LNCAP (cell line): ENCODE results near the gene CUBN.

Experiments
- TF ChIP-seq, protein P1 (sequence below): fragments of 450-650 bp; IDR thresholded peaks from 2 replicates; pipeline ENCODE4 v1.5.1; 2017; ENCODE audit warnings: mild to moderate bottlenecking

The CUBN gene

DNA sequence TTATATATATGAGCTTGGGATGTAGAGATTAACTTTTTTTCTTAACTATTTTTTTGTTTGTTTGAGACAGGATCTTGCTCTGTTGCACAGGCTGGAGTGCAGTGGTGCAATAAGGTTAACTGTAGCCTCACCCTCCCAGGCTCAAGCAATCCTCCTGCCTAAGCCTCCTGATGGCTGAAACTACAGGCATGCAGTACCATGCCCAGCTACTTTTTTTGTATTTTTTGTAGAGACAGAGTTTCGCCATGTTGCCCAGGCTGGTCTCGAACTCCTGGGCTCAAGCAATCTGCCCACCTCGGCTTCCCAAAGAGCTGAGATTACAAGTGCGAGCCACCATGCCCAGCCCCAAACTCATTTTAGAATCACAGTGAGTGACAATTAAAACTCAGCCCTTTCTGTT is 105.2 kb downstream of the CUBN start:
- TF ChIP-seq, protein P1, sequence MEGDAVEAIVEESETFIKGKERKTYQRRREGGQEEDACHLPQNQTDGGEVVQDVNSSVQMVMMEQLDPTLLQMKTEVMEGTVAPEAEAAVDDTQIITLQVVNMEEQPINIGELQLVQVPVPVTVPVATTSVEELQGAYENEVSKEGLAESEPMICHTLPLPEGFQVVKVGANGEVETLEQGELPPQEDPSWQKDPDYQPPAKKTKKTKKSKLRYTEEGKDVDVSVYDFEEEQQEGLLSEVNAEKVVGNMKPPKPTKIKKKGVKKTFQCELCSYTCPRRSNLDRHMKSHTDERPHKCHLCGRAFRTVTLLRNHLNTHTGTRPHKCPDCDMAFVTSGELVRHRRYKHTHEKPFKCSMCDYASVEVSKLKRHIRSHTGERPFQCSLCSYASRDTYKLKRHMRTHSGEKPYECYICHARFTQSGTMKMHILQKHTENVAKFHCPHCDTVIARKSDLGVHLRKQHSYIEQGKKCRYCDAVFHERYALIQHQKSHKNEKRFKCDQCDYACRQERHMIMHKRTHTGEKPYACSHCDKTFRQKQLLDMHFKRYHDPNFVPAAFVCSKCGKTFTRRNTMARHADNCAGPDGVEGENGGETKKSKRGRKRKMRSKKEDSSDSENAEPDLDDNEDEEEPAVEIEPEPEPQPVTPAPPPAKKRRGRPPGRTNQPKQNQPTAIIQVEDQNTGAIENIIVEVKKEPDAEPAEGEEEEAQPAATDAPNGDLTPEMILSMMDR = no peak

GRCh38 chr10:17023386-17024298 is 106.0 kb downstream of the CUBN start:
- TF ChIP-seq, protein P1 = no peak

DNA sequence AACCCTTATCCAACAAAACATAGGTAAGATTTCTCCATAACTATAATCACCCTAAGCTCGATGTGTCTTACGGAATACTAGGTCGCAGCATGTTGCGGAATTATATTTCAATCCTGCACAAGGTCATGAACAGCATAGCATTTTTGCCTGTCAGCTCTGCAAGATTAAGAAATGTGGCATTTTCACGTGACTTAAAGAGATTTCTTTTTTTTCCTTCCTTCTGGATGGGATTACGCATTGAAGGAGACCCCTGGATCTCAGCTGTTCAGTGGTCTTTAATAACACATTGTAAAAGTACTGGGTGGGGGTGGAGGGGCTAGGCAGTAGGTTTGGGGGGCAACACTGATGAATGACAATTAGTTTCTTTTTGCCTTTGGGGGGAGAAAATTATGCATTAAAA is 106.7 kb downstream of the CUBN start:
- TF ChIP-seq, protein P1 = no peak

DNA sequence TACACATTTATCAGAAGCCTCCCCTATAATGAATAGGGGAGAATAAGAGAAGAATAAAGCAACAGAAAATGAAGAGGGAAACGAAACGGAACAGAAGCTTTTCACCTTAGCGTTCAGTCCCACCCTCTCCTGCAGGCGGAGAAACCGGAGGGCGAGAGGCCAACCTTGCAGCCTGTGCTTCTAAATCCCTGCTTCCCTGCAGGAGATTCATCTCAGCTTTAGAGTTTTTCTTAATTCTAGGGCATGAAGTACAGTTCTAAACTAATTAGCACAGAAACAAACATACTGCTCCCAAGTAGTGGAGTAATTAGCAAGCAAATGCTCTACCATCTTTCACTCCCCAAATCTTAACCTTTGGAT is 107.2 kb downstream of the CUBN start:
- TF ChIP-seq, protein P1 = no peak

DNA sequence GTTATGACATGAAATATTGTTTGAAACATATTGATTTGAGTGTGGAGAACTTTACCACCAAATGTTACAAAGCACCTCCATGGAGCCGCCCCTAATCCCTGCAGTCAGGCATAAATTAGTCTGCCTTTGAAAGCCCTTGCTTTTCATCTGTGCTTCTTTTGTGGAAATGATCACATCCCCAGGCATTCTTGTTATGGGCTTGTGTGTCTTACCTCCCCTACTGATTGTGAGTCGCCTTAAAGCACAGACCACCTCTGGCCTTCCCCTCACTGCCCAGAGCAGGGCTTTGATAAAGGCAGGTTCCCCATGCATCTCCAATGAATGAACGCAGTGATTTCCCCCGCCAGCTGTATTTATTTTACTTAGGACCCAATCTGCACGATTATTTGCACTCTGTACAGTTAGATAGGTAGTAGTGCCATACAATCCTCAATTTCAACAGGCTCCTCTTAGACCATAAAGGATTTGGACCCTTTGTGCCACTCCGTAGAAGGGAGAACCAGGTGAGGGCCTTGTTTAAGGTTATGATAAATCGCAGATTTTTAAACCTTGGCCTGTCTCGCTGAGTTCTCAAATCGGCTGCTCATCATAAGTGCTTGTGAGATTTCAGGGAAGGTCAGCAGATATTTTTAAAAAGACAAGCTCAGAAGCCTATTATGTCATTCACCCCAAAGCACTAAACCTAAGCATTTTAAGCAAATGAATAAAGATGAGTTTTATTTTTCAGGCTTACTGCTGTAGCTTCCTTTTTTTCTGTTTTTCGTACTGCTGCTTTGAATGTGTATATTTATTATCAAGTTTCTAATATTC is 107.8 kb downstream of the CUBN start:
- TF ChIP-seq, protein P1 = no peak

DNA sequence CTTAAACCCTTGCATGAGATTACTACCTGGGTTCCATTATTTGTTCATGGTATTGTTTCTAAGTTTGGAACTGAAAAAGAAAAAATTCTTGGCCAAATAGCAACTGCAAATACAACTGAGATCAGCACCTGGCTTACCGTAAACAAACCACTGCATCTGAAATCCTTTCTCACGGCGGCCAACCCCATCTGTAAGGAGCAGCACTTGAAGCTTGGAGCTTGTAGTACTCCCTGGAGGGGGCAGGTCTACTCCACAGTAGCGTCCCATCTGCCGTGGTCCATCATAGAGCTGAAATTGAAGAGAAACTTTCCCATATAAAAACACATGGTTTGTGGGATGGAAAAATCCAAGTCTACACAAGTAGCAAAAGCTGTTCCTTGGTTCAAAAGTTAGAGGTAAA is 109.9 kb downstream of the CUBN start:
- TF ChIP-seq, protein P1 = no peak

DNA sequence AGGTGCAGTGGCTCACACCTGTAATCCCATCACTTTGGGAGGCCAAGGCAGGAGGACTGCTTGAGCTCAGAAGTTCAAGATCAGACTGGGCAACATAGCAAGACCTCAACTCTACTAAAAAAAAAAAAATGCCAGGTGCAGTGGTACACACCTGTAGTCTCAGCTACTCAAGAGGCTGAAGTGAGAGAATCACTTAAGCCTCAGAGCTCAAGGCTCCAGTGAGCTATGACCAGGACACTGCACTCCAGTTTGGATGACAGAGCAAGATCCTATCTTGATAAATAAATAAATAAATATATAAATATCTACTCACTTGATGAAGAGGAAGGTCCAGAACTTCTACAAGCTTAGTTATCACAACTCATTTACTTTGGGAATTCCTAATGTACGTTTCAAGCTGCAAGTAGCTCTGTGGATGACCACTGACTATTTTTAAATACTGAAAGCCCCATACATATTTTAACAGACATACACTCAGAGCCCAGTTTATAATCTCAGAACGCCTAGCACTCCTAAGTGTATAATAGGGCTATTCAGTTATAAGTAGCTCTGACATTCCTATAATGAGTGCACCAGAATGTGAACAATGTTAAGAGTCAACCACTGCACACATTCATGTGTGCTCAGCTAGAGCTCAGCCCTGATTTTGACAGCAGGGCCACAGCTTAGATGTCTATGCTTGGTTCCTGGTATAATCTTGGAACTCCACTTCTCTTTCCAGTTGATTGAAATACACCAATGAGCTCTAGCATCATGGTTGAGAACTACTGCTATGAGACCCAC is 119.1 kb downstream of the CUBN start:
- TF ChIP-seq, protein P1 = no peak
